ENCODE measurements around the gene FGF11.
"Not testable (repeated sequence)": the region's sequence is repeated elsewhere in the genome, so short reads cannot be mapped to it uniquely, and the experiment has no call there.

- not testable (repeated sequence) for TF ChIP-seq POLR2AphosphoS5 (IDR thresholded peaks at IDR 0.05); CTCF (IDR thresholded peaks at IDR 0.05 in 8 of 11, conservative IDR thresholded peaks at IDR 0.05 in 3 of 11)
Observed at GRCh38 chr17:7469843-7470242, 30.5 kb downstream of the FGF11 start.

Data from spleen (tissue), 7 donors.